ENCODE measurements around the gene SH3GLB2.

SH3GLB2 gene

GRCh38 chr9:129028192-129028966 lies at the start of gene SH3GLB2:
Gene SH3GLB2, minus strand, starts transcription at chr9:129028331. Its CDS starts 177 bp downstream, at chr9:129028154.
- peak; percentile 92 to 96 (median 93) for DNase-seq

DNA sequence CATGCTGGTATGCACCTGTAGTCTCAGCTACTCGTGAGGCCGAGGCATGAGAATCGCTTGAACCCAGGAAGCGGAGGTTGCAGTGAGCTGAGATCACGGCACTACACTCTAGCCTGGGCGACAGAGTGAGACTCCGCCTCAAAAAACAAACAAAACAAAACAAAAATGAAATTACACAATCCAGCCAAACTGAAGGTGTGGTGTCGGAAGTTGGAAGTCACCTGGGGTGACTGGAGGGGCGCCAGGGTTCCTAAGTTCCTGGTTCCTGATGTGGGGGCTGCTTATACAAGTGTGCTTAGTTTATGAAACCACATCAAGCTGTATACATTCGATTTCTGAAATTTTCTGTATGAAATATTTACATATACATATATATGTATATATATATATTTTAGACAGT lies 49.1 kb upstream of the SH3GLB2 start:
- DNase-seq = no peak

DNA sequence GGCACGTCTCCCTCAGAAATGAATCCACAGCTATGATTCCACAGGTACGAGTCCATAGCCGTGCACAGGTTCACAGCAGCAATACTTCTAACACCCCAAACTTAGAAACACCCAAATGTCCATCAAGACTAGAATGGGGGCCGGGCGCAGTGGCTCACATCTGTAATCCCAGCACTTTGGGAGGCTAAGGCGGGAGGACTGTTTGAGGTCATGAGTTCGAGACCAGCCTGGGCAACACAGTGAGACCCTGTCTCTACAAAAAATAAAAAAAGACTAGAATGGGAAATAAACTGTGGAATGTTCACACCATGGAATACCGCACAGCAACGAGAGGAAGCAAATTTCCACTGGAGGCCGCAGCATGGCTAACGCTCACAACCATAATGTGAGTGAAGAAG lies 48.5 kb upstream of the SH3GLB2 start:
- no peak for DNase-seq

GRCh38 chr9:129075996-129076639 lies 48.0 kb upstream of the SH3GLB2 start:
- no peak for DNase-seq

DNA sequence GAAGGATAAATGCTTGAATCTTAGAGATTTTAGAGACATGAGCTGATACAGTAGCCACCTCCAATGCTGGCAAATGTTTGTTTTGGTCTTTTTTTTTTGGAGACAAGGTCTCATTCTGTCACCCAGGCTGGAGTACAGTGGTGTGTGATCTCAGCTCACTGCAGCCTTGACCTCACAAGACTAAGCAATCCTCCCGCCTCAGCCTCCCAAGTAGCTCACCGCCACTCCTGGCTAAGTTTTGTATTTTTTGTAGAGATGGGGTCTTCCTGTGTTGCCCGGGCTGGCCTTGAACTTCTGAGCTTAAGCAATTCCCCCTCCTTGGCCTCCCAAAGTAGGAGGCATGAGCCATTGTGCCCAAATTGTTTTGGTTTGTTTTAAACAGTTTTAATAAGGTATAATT lies 46.0 kb upstream of the SH3GLB2 start:
- DNase-seq = no peak

DNA sequence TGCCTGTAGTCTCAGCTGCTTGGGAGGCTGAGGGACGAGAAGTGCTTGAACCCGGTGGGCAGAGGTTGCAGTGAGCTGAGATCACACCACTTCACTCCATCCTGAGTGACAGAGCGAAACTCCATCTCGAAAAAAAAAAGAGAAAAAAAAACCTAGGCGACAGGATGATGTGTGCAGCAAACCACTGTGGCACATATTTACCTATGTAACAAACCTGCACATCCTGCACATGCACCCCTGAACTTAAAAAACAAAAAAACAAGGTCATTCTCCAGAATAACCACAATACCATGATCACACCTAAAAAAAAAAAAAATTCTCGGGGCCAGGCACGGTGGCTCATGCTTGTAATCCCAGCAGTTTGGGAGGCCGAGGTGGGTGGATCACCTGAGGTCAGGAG lies 45.3 kb upstream of the SH3GLB2 start:
- DNase-seq = no peak

- no peak for DNase-seq
Measured at GRCh38 chr9:129072171-129072570, 44.0 kb upstream of the SH3GLB2 start.

DNA sequence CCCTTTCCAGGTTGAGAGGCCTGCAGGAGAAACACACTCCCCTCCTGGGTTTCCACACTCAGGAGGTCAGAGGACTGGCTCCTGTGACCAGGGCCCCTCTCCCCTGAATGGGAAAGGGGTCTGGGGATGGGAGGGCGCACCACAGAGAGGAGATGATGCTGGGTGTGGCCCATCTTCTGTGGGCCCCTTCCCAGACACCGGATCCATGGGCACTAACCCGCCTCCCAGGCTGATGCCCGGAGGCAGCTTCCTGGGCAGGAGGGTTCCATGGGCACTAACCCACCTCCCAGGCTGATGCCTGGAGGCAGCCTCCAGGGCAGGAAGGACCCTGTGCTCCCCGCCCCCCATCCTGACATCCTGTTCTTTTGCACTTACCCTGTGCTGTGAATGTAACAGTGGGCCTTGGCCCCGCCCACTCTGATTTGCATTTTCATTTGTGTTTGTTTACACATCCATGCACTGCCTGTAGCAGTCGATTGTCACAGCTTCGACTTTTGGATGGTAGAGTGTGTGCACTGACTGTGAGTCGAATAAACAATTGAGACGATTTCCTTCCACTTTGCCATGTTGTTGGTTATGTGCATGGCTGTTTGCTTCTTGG lies 43.5 kb upstream of the SH3GLB2 start:
- DNase-seq = peak in 1 of 4 experiments; percentile 15

DNA sequence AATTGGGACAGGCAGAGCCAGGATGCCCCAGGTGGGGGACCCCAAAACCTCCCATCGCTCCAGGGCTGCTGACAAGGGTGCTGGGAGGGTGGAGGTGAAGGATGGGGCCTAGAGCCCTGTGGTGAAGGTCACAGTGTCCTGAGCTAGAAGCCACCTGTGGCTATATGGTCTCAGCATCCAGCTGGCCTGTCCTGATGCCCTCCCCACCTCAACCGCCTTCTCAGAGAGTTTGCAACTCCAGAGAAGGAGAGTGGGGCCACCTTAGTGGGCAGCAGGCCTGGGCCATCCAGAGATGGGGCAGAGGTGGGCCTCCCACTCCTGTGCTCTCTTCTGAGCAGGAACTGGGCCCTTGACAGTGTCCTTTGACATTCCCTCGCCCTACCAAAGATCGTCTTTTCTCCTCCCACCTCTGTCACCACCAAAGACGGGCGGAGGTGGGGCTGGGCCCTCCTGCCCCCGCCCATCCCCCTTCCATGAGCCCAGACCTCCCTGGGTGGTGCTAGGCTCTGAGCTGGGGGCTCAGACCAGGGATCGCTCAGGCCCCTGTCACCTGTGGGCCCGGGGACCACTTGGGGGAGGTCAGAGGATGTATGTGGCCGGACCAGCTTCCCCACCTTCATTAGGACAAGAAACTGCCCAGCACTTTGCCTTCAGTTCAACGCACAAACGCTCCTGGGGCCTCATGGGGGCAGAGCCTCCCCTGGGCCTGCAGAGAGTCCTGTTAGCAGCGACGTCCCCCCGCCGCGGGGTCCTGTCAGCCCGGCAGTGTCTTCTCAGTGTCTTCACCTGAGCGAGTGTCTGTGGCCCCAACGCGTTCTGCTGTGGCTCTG lies 42.8 kb upstream of the SH3GLB2 start:
- DNase-seq = no peak

DNA sequence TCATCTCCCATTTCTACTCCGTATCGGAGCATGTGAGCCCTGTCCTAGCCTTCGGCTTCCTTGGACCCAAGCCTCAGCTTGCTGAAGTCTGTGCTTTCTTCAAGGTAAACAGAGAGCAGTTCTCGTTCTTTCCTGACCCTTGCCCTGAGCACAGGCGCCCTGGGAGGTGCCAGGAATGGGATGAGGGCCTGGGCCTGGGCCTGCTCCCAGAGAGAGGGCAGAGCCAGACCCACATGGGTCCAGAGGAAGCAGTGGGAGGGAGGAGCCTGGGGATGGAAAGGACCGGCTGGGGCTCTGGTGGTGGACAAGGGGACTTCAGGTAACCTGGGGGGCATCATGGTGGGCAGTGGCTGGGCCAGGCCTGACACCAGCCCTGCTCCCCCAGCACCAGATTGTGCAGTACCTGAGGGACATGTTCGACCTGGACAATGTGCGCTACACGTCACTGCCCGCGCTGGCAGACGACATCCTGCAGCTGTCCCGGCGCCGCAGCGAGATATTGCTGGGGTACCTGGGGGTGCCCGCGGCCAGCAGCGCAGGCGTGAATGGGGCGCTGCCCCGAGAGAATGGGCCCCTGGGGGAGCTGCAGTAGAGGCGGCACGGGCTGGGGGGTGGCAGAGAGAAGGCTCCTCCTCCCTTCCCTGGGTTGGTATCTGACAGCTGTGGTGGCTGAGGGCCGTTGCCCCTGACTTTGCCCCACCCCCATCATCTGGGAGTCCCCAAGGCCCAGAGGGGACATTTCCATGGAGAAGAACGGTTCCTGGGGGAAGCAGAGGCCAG lies 41.9 kb upstream of the SH3GLB2 start:
- no peak for DNase-seq

DNA sequence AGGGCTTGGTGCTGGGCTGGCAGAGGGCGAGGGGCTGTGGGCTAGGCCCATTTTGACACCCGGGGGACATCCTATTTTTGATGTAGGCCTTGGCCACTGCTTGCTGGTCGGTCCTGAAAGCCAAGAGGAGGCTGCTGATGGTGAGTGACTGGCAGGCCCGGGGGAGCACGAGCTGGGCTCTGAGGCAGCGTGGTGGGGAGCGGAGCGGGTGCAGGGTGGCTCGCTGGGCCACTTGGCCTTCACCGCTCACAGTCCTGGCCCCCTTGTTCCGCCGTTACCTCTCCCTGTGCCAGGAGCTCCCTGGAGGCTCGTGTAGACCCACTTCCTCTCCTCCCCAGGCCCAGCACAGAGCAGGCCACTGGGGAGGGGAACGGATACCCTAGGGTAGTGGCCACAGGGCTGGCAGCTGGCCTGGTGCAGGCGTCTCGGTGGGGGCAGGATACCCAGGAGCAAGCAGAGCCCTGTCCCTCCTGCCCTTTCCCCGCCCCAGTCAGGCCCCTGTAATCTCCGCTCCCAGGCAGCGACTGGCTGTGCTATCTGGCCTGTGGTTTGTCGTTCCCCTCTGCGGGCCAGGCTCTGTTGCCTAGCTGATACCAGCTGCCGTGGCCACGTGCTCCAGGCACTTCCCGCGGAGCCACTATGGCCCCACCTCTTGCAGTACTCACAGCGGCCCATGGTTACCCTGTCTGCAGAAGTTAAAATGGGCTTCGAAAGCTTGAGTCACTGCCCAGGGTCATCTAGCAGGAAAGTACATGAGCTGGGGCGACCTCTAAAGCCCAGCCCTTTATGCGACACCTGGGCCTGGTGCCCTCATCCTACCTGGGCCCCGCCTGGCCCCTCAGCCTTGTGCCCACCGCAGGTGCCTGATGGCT lies 41.1 kb upstream of the SH3GLB2 start:
- DNase-seq = peak in 2 of 4 experiments; percentile 35 to 57

DNA sequence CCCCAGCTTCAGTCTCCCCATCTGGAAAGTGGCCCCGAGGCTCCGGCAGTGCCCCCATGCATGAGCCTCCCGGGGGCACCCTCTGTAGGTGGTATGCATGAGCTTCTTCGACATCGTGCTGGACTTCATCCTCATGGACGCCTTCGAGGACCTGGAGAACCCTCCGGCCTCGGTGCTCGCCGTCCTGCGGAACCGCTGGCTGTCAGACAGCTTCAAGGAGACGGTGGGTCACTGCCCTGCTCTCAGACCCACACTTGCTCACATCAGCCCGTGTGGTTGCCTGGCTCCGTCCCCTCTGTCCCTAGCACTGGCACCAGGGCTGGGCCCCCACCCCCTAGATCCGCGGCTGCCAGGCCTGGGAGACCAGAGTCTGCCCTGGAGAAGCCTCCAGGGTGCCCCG lies 40.0 kb upstream of the SH3GLB2 start:
- no peak for DNase-seq

GRCh38 chr9:129064499-129064908 lies 36.4 kb upstream of the SH3GLB2 start:
- DNase-seq = no peak

DNA sequence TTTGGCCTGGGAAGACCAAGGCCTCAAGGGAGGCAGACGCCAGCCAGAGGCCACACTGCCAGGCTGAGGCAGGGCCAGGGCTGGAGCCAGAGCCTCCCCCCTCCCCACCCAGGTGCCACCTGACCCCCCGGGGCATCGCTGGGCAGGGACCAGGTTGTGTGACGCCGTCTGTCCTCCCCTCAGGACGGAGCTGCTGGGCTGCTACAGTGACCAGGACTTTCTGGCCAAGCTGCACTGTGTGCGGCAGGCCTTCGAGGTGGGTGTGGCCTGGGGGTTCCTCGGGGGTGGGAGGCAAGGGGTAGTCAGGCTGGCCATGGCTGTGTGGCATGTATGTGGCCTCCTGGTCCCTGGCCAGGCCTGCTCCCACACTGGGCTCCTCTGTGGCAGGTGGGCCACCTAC lies 34.9 kb upstream of the SH3GLB2 start:
- DNase-seq = no peak

DNA sequence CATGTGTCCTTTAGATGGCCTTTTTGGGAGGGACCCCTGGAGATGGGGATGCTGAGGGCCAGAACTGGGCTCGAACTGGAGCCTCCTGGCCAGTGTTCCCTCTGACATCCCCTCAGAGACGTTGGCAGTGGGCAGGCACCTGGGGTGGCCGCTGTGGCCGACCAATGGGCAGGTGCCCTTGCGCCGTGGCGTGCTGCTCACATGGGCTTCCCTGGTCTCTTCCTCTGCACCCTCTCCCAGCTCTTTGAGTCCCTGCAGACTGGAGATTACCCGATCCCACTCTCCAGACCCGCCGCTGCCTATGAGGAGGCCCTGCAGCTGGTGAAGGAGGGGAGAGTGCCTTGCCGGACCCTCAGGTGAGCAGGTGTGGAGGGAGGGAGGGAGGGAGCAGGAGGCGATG lies 32.9 kb upstream of the SH3GLB2 start:
- no peak for DNase-seq

- DNase-seq = no peak
Measured at GRCh38 chr9:129059796-129060785, 32.0 kb upstream of the SH3GLB2 start.

- no peak for DNase-seq
Measured at GRCh38 chr9:129058965-129059795, 31.0 kb upstream of the SH3GLB2 start.

GRCh38 chr9:129054163-129054851 lies 26.2 kb upstream of the SH3GLB2 start:
- DNase-seq = no peak

Measured in activated naive CD4-positive, alpha-beta T cell (primary cell).